ENCODE results near the gene PSMC5. TPM values are rescaled to one million over a fixed set of nuclear protein-coding genes. Genes with fewer than 3 reads are reported as not detected.

The PSMC5 gene
- total and polyA plus RNA-seq, 7 donors: 147 to 380 (median 224) TPM

GRCh38 chr17:63817736-63818385 lies 9.4 kb upstream of the PSMC5 start:
- Histone ChIP-seq H3K27me3 (ENCODE audit: insufficient read depth in 3 of 3, low read length in 2 of 3) (no peaks in the 10 kb centered on the region), H3K9me3 (no peaks in the 10 kb centered on the region), H3K36me3 (ENCODE audit: insufficient read depth in 1 of 2, low read depth in 1 of 2) (peaks cover 23 to 100% of the 10 kb centered on the region in 2 donors), H3K27ac (no peak overlapping the region), H3K4me3 (no peak overlapping the region), H3K4me1 (peaks cover 5% of the 10 kb centered on the region)
- intact Hi-C loops (cut with DNase I): loop anchor here (5.0 to 10.0 kb wide), 3 partner anchors 56 to 71 kb away; no protein-coding TSS in a partner anchor
- TF ChIP-seq CTCF (IDR thresholded peaks at IDR 0.05): no peak
- DNase-seq: no peak
- whole genome bisulfite sequencing, 3 donors: 89 to 94% (median 91%) methylated on average over 27 of the region's 27 CpGs
- ATAC-seq: no peak

DNA sequence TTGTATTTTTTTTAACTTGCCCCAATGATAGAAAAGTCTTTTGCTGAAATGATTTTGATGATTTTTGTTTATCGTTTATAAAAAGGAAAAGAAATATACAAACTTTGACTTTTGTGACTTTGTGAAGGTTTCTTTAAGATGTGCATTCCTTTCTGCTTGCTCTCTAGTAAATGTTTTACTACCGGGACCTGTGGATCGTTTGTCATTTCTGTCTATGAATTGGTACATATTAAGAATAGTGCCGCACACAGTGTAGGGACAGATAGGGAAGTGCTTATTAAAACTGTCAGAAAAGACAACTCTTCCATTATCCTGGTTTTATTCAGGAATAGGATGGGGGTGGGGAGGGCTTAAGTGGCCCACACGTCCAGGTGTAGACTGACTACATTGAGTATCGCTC lies 8.1 kb upstream of the PSMC5 start:
- no peaks in the 10 kb centered on the region for H3K27me3 ChIP-seq (ENCODE audit: insufficient read depth in 3 of 3, low read length in 2 of 3)
- peaks cover 21 to 100% of the 10 kb centered on the region in 2 donors for H3K36me3 ChIP-seq (ENCODE audit: insufficient read depth in 1 of 2, low read depth in 1 of 2)
- no peak overlapping the region for H3K4me3 ChIP-seq
- no peak overlapping the region for H3K27ac ChIP-seq
- no peaks in the 10 kb centered on the region for H3K9me3 ChIP-seq
- H3K4me1 ChIP-seq: peaks cover 6% of the 10 kb centered on the region
- no peak for TF ChIP-seq CTCF (IDR thresholded peaks at IDR 0.05)
- WGBS, 3 donors: 63 to 76% (median 67%) methylated on average over 6 of the region's 6 CpGs
- ATAC-seq (no peak), DNase-seq (no peak)
- intact Hi-C loops (cut with DNase I): loop anchor here (5.0 to 10.0 kb wide), 3 partner anchors 57 to 72 kb away; no protein-coding TSS in a partner anchor

- Histone ChIP-seq H3K9me3 (no peaks in the 10 kb centered on the region), H3K36me3 (ENCODE audit: insufficient read depth in 1 of 2, low read depth in 1 of 2) (peaks cover 25 to 100% of the 10 kb centered on the region in 2 donors), H3K27me3 (ENCODE audit: insufficient read depth in 3 of 3, low read length in 2 of 3) (no peaks in the 10 kb centered on the region), H3K27ac (no peak overlapping the region), H3K4me1 (peaks cover 6% of the 10 kb centered on the region), H3K4me3 (no peak overlapping the region)
- no peak for DNase-seq
- peak in 2 of 4 donors; percentile 6 to 13 for ATAC-seq
- no peak for TF ChIP-seq CTCF (IDR thresholded peaks at IDR 0.05)
- intact Hi-C loops (cut with DNase I): loop anchor here (5.0 to 10.0 kb wide), 4 partner anchors 43 to 73 kb away; no protein-coding TSS in a partner anchor
- WGBS, 3 donors: 57 to 64% (median 58%) methylated on average over 21 of the region's 21 CpGs
Observed at GRCh38 chr17:63819585-63820537, 7.4 kb upstream of the PSMC5 start.

DNA sequence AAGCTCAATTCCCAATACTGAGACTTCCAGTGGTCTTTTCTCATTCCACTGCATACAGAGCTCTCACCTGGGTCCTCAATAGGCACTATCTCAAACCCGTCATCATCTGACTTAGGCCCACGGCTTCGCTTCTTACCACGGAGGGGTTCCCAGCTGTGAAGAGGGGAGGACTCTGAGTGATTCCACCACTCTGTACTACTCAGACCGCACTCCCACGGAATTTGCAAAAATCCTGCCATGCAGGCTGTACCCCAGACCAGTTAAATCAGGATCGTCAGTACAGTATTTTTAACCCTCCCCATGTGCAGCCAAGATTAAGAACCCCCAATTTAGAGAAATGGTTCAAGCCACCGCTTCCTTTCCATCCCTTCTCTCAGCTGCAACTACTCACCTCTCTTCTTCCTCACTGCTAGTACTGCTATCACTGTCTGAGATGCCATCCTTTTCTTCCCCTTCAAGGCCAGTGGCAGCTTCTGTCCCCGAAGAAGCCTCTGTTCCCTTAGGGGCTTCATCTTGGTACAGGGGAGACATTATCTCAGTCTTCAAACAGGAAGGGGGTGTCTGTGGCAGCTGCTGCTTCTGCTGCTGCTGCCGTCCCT lies 6.2 kb upstream of the PSMC5 start:
- Histone ChIP-seq H3K27me3 (ENCODE audit: insufficient read depth in 3 of 3, low read length in 2 of 3) (no peaks in the 10 kb centered on the region), H3K4me3 (no peak overlapping the region), H3K4me1 (peaks cover 10% of the 10 kb centered on the region), H3K36me3 (ENCODE audit: insufficient read depth in 1 of 2, low read depth in 1 of 2) (peaks cover 25 to 100% of the 10 kb centered on the region in 2 donors), H3K9me3 (no peaks in the 10 kb centered on the region), H3K27ac (no peak overlapping the region)
- WGBS, 3 donors: 76 to 83% (median 78%) methylated on average over 10 of the region's 10 CpGs
- no peak for TF ChIP-seq CTCF (IDR thresholded peaks at IDR 0.05)
- intact Hi-C loops (cut with DNase I): loop anchor here in 1 of 2 donors (5.0 kb wide), 1 partner anchor 44 kb away; no protein-coding TSS in a partner anchor
- DNase-seq: no peak
- peak in 1 of 4 donors; percentile 1 for ATAC-seq

Data from psoas muscle (tissue), 8 donors.